Esophagus squamous epithelium (tissue), 5 donors: ENCODE results near the gene AGFG2. TPM values are rescaled to one million over a fixed set of nuclear protein-coding genes. Genes with fewer than 3 reads are reported as not detected.

Experiments used
- DNase-seq: peaks from one replicate; lab custom pipeline; 2025; lab: John Stamatoyannopoulos, UW
- H3K27ac ChIP-seq, 4 donors: fragments of 200-600 bp; sonication (generic); one replicate each; pipeline ENCODE4 v1.5.1; 2016 to 2019; ENCODE audit warnings: mild to moderate bottlenecking in 1 of 4
- H3K27me3 ChIP-seq, 4 donors: fragments of 200-600 bp; sonication (generic); 1 replicate in 3 of 4; 2 replicates in 1 of 4; pipeline versions ENCODE4 v1.5.1 to v1.6.0; 2017 to 2021; ENCODE audit warnings: antibody characterized with exemption in 1 of 4
- H3K36me3 ChIP-seq, 3 donors: fragments of 200-600 bp; sonication (generic); one replicate each; pipeline ENCODE4 v1.5.1; 2016 to 2019
- H3K4me1 ChIP-seq, 3 donors: fragments of 200-600 bp; sonication (generic); one replicate each; pipeline ENCODE4 v1.5.1; 2017 to 2019
- H3K4me3 ChIP-seq, 4 donors: fragments of 200-600 bp; sonication (generic); 1 replicate in 3 of 4; 2 replicates in 1 of 4; pipeline ENCODE4 v1.5.1; 2016 to 2019; ENCODE audit warnings: mild to moderate bottlenecking in 2 of 4, moderate library complexity in 1 of 4
- H3K9me3 ChIP-seq, 3 donors: fragments of 200-600 bp; sonication (generic); one replicate each; pipeline ENCODE4 v1.5.1; 2016 to 2019
- POLR2A ChIP-seq, 4 donors: fragments of 450-650 bp; IDR thresholded peaks; one replicate each; pipeline ENCODE4 v1.6.1; 2017; ENCODE audit warnings: antibody characterized with exemption in 4 of 4, mild to moderate bottlenecking in 4 of 4, moderate library complexity in 3 of 4
- WGBS, 2 donors: methylation state at CpG; one replicate each; pipeline ENCODE4 v1.1.5; 2018; 5-methylcytosine and 5-hydroxymethylcytosine counted together
- intact Hi-C: fragments of 100-400 bp; cut with DNase I; formaldehyde crosslinking; loops from one replicate; pipeline ENCODE4 v1.15.0; 2022
- total RNA-seq, 4 donors: library from RNA; depleted of rRNA; stranded (reverse); fragments of >200 nt; gene quantifications; one replicate each; pipeline ENCODE4 v1.1.0, GENCODE V29; 2016
- TF ChIP-seq, protein P1 (sequence below), 6 experiments: fragments of 450-650 bp in 4 of 6; fragments of 200-600 bp in 2 of 6; sonication (generic) in 2 of 6; IDR thresholded peaks; one replicate each; pipeline ENCODE4 v1.5.1; 2016 to 2019; ENCODE audit warnings: antibody characterized with exemption in 6 of 6, mild to moderate bottlenecking in 4 of 6, moderate library complexity in 4 of 6
- donor health status: DM: yes; HTN: yes; CAD: no.

AGFG2 gene
- total RNA-seq, 4 donors from 2014 or later: 14.5 to 49.2 (median 26.6) TPM

DNA sequence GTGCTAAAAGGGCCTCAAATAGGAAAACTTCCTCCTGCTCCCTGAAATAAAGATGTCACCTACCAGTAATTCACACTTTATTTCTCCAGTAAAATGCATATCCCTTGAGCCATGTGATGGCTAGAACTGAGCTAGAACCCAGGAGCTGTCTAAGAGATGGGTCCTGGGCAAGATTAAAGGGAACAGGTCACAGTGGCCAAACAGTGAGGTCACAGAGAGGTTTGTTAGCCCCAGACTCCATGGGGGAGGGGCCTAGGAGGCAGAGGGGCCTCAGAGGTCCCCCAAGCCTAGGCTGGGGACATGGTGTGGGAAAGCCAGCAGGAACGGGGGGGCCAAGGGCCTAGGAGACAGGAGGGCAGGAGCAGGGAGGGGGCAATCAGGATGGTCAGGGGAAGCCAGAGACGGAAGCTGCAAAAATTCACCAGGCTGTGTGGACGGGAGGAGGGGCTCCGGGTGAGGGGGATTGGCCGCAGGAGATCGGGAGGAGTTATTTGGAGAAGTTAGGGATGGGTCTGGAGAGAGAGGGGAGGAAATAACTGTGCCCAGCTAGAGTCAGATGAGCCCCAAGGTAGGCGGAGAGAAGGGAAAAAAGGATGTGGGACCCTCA is 50.4 kb downstream of the AGFG2 start:
- TF ChIP-seq, protein P1, sequence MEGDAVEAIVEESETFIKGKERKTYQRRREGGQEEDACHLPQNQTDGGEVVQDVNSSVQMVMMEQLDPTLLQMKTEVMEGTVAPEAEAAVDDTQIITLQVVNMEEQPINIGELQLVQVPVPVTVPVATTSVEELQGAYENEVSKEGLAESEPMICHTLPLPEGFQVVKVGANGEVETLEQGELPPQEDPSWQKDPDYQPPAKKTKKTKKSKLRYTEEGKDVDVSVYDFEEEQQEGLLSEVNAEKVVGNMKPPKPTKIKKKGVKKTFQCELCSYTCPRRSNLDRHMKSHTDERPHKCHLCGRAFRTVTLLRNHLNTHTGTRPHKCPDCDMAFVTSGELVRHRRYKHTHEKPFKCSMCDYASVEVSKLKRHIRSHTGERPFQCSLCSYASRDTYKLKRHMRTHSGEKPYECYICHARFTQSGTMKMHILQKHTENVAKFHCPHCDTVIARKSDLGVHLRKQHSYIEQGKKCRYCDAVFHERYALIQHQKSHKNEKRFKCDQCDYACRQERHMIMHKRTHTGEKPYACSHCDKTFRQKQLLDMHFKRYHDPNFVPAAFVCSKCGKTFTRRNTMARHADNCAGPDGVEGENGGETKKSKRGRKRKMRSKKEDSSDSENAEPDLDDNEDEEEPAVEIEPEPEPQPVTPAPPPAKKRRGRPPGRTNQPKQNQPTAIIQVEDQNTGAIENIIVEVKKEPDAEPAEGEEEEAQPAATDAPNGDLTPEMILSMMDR (IDR thresholded peaks at IDR 0.05): no peak
- TF ChIP-seq POLR2A (IDR thresholded peaks at IDR 0.05): no peak
- intact Hi-C loops: no loop called here
- peaks cover 8 to 34% (median 18%) of the 10 kb centered on the region in 3 donors for H3K4me1 ChIP-seq
- DNase-seq: no peak
- no peaks in the 10 kb centered on the region for H3K9me3 ChIP-seq
- WGBS, 2 donors: 51 to 54% methylated on average over 7 of the region's 7 CpGs
- peak overlapping the region in 1 of 4 donors; percentile 30 for H3K4me3 ChIP-seq
- H3K27me3 ChIP-seq: peaks cover 0 to 20% (median 0%) of the 10 kb centered on the region in 4 donors
- no peaks in the 10 kb centered on the region for H3K36me3 ChIP-seq
- peak overlapping the region in 2 of 4 donors; percentile 12 to 52 for H3K27ac ChIP-seq

DNA sequence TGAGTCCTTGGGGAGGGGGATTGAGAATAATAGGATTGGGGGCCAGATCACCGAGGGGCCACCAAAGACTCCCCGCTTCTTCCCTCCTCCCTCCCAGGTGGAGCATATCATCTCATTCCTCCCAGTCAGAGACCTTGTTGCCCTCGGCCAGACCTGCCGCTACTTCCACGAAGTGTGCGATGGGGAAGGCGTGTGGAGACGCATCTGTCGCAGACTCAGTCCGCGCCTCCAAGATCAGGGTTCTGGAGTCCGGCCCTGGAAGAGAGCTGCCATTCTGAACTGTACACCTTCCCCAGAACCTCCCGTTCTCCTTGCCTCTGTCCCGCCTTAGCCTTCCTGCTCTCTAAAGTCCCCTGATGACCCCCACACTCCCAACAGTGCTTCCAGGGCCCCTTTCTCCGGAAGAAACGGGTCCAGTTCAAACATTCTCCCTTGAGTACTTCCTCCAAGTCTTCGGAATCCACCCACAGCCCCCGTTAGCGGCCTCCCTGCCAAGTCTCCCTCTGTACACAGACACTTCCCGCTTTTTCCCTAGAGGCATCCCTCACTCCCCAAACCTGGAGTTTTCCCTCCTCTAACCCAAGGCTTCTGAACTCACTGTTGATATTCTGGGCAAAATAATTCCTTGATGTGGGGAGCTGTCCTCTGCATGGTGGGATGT is 51.2 kb downstream of the AGFG2 start:
- WGBS, 2 donors: 20 to 21% methylated on average over 16 to 20 of the region's 20 CpGs
- Histone ChIP-seq H3K27ac (peak overlapping the region in 2 of 4 donors; percentile 12 to 52), H3K36me3 (no peaks in the 10 kb centered on the region), H3K27me3 (peaks cover 0 to 20% (median 0%) of the 10 kb centered on the region in 4 donors), H3K4me1 (peaks cover under 1 to 26% (median 10%) of the 10 kb centered on the region in 3 donors), H3K9me3 (no peaks in the 10 kb centered on the region), H3K4me3 (peak overlapping the region in 1 of 4 donors; percentile 30)
- intact Hi-C loops: no loop called here
- TF ChIP-seq, protein P1 (IDR thresholded peaks at IDR 0.05): no peak
- no peak for TF ChIP-seq POLR2A (IDR thresholded peaks at IDR 0.05)
- no peak for DNase-seq

DNA sequence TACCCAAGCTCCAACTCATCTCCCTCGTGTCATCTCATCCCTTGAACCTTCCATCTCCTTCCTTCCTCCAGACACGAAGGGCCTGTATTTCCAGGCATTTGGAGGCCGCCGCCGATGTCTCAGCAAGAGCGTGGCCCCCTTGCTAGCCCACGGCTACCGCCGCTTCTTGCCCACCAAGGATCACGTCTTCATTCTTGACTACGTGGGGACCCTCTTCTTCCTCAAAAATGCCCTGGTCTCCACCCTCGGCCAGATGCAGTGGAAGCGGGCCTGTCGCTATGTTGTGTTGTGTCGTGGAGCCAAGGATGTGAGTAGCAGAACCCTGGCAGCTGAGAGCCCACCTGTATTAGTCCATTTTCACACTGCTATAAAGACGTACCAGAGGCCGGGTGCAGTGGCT is 52.6 kb downstream of the AGFG2 start:
- H3K27ac ChIP-seq: no peak overlapping the region
- peaks cover 0 to 21% (median 10%) of the 10 kb centered on the region in 3 donors for H3K4me1 ChIP-seq
- intact Hi-C loops: no loop called here
- no peaks in the 10 kb centered on the region for H3K36me3 ChIP-seq
- WGBS, 2 donors: 87 to 93% methylated on average over 11 to 17 of the region's 17 CpGs
- peaks cover 0 to 20% (median 0%) of the 10 kb centered on the region in 4 donors for H3K27me3 ChIP-seq
- no peak for DNase-seq
- H3K9me3 ChIP-seq: no peaks in the 10 kb centered on the region
- H3K4me3 ChIP-seq: no peak overlapping the region
- TF ChIP-seq, protein P1 (IDR thresholded peaks at IDR 0.05): no peak
- no peak for TF ChIP-seq POLR2A (IDR thresholded peaks at IDR 0.05)

DNA sequence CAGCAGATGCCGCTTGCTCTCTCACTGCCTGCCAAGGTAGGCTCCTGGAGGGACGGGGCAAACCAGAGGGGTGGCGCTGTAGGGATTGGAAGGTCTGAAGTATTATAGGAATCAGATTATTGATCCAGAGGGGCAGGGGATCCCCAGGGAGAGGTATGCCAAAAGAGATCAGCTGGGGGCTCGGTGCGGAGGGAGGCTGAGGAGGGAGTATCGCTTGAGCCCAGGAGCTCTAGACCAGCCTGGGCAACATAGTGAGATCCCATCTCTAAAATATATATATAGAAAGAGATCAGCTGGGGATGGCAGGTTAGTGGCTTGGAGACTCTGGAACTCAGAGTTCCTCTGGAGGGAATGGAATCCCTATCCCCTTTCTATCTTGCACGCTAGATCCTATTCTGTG is 56.2 kb downstream of the AGFG2 start:
- Histone ChIP-seq H3K27ac (no peak overlapping the region), H3K9me3 (no peaks in the 10 kb centered on the region), H3K4me1 (peaks cover 0 to 6% (median 4%) of the 10 kb centered on the region in 3 donors), H3K36me3 (no peaks in the 10 kb centered on the region), H3K27me3 (peaks cover 0 to 11% (median 0%) of the 10 kb centered on the region in 4 donors), H3K4me3 (no peak overlapping the region)
- 94 to 99% methylated on average over 6 to 7 of the region's 7 CpGs for WGBS, 2 donors
- no peak for DNase-seq
- TF ChIP-seq POLR2A (IDR thresholded peaks at IDR 0.05): no peak
- intact Hi-C loops: no loop called here

DNA sequence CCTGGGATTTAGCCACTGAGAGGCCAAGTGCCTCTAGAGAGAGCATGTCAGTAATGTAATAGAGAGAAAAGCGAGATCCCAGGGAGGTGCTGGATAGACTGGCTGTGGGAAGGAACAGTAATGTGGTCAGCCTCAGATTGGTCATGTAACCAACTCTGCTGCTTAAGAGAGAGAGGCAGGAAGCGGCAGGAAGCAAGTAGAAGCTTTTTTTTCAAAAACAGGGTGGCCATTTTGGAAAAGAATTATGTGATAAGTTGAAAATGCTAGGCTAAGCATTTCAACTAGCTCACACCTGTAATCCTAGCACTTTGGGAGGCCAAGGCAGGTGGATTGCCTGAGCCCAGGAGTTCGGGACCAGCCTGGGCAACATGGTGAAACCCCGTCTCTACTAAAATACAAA is 59.4 kb downstream of the AGFG2 start:
- no peaks in the 10 kb centered on the region for H3K27me3 ChIP-seq
- TF ChIP-seq POLR2A (IDR thresholded peaks at IDR 0.05): no peak
- TF ChIP-seq, protein P1 (IDR thresholded peaks at IDR 0.05): no peak
- H3K36me3 ChIP-seq: no peaks in the 10 kb centered on the region
- intact Hi-C loops: no loop called here
- no peak overlapping the region for H3K27ac ChIP-seq
- peaks cover 0 to 24% (median 14%) of the 10 kb centered on the region in 3 donors for H3K4me1 ChIP-seq
- WGBS, 2 donors: 85 to 90% methylated on average over 4 of the region's 4 CpGs
- no peaks in the 10 kb centered on the region for H3K9me3 ChIP-seq
- no peak for DNase-seq
- H3K4me3 ChIP-seq: no peak overlapping the region
